CD4-positive, alpha-beta T cell treated with Interleukin-17A for 1 hour (primary cell): ENCODE measurements around the gene OGFRL1.

Experiments
- DNase-seq: peaks from one replicate; pipeline ENCODE4 v3.0.0-alpha.2; 2020

Gene OGFRL1

GRCh38 chr6:71335544-71335943 lies 46.9 kb downstream of the OGFRL1 start:
- DNase-seq: no peak

- DNase-seq: no peak
Measured at GRCh38 chr6:71336901-71337300, 48.3 kb downstream of the OGFRL1 start.

- DNase-seq: no peak
Measured at GRCh38 chr6:71338540-71339316, 50.1 kb downstream of the OGFRL1 start.

- no peak for DNase-seq
Measured at GRCh38 chr6:71342772-71343171, 54.2 kb downstream of the OGFRL1 start.

GRCh38 chr6:71345476-71346333 lies 57.1 kb downstream of the OGFRL1 start:
- DNase-seq: no peak

GRCh38 chr6:71346334-71346694 lies 57.7 kb downstream of the OGFRL1 start:
- DNase-seq: no peak

GRCh38 chr6:71347119-71347518 lies 58.5 kb downstream of the OGFRL1 start:
- no peak for DNase-seq

GRCh38 chr6:71349395-71349794 lies 60.8 kb downstream of the OGFRL1 start:
- peak; percentile 33 for DNase-seq

GRCh38 chr6:71349976-71350615 lies 61.5 kb downstream of the OGFRL1 start:
- DNase-seq: no peak

GRCh38 chr6:71351190-71351589 lies 62.6 kb downstream of the OGFRL1 start:
- DNase-seq: no peak
